ENCODE results near the gene ZBBX. TPM values are rescaled to one million over a fixed set of nuclear protein-coding genes. Genes with fewer than 3 reads are reported as not detected.

Gene ZBBX
- total and polyA plus RNA-seq, 2 of the 4 experiments (the other 2 are of a cell fraction): not detected

DNA sequence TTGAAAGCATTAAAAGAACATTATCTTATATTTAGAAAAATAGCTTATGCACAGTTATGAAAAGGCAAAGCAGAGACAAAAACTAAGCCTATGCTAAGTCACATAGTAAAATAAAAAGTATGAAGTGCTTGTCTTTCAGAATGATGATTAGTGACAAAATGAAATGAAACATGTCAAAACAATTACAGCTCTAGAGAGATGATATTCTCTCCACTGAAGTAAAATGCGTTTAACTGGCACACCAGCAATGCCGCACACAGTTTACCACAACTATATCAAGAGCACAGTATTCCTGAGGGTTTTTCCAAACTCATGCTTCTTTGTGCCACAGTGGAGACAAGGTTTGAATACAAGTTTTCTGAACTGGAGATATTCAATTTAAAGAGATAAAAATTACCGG, 2.1 kb upstream of the ZBBX start:
- no peak overlapping the region for H2AK9ac ChIP-seq (replicated peaks; ENCODE audit: low read depth, low read length, poor library complexity)
- no peaks in the 10 kb centered on the region for H3K36me3 ChIP-seq (ENCODE audit: control insufficient read depth, insufficient read depth, low read length)
- H3K23ac ChIP-seq (ENCODE audit: low read depth, low read length): no peak overlapping the region
- no peak for TF ChIP-seq CHD1 (IDR thresholded peaks at IDR 0.05; ENCODE audit: low read depth, low read length)
- no peak for TF ChIP-seq MAZ (IDR thresholded peaks at IDR 0.05; ENCODE audit: borderline replicate concordance, low read depth, low read length)
- no peak overlapping the region for H4K8ac ChIP-seq (ENCODE audit: low read depth in 2 of 2, low read length in 2 of 2)
- H2AK5ac ChIP-seq (ENCODE audit: low read depth, low read length): no peak overlapping the region
- H3K4ac ChIP-seq (ENCODE audit: low read depth, low read length): no peak overlapping the region
- no peak overlapping the region for H4K5ac ChIP-seq (ENCODE audit: low read depth, low read length)
- H2BK5ac ChIP-seq (ENCODE audit: low read depth, low read length, poor library complexity, severe bottlenecking): no peak overlapping the region
- POLR2A ChIA-PET (ENCODE audit: unreplicated experiment): no interaction called here
- H4K91ac ChIP-seq (ENCODE audit: insufficient read depth, low read depth, low read length): no peak overlapping the region
- no peak overlapping the region for H3K9ac ChIP-seq (ENCODE audit: low read depth, low read length)
- ATAC-seq (ENCODE audit: low read depth): no peak
- H3K56ac ChIP-seq (ENCODE audit: extremely low read depth, insufficient read depth, low read length): no peak overlapping the region
- no peak overlapping the region for H2AFZ ChIP-seq (replicated peaks; ENCODE audit: low read length, poor library complexity)
- no peak overlapping the region for H3K4me3 ChIP-seq (ENCODE audit: insufficient read depth, low read depth, low read length)
- in situ Hi-C loops (cut with MboI; ENCODE audit: low sequenced_read_pairs): no loop called here
- H3K27me3 ChIP-seq (ENCODE audit: control insufficient read depth, insufficient read depth, low read length): no peaks in the 10 kb centered on the region
- BruUV-seq (replicated peaks): no TSS peak
- no peak overlapping the region for H3K27ac ChIP-seq (ENCODE audit: insufficient read depth, low read length)
- CTCF ChIA-PET: no interaction called here
- H3K4me1 ChIP-seq (ENCODE audit: control insufficient read depth, insufficient read depth, low read length): no peaks in the 10 kb centered on the region
- no peak overlapping the region for H3K18ac ChIP-seq (ENCODE audit: low read depth, low read length)
- H2BK20ac ChIP-seq (ENCODE audit: low read depth, low read length): no peak overlapping the region
- H4K20me1 ChIP-seq (ENCODE audit: insufficient read depth, low read length): no peaks in the 10 kb centered on the region
- no peaks in the 10 kb centered on the region for H3K9me3 ChIP-seq (ENCODE audit: control insufficient read depth, insufficient read depth, low read length)
- WGBS, 2 experiments (ENCODE audit: extremely low coverage in 2 of 2, insufficient read length in 1 of 2): no CpG with 5 or more reads among the region's 3 CpGs
- no peak overlapping the region for H2BK120ac ChIP-seq (ENCODE audit: low read depth, low read length)
- H3K4me2 ChIP-seq (ENCODE audit: low read depth, low read length): no peak overlapping the region
- dilution Hi-C loops (cut with HindIII; ENCODE audit: low sequenced_read_pairs, unreplicated experiment): no loop called here
- no peak for DNase-seq
- H3K14ac ChIP-seq (replicated peaks; ENCODE audit: low read depth, low read length): no peak overlapping the region
- H2BK15ac ChIP-seq (ENCODE audit: low read depth, low read length): no peak overlapping the region
- no peaks in the 10 kb centered on the region for H3K9me1 ChIP-seq (ENCODE audit: insufficient read depth, low read length)
- intact Hi-C loops (cut with micrococcal nuclease): loop anchor here (10.0 kb wide), 1 partner anchor 1367 kb away; no protein-coding TSS in a partner anchor
- no peaks in the 10 kb centered on the region for H3K79me1 ChIP-seq (ENCODE audit: low read depth in 1 of 2, low read length in 2 of 2)
